GM21360 (cell line): ENCODE data around the gene LILRA2.
"Not testable (repeated sequence)": the region's sequence is repeated elsewhere in the genome, so short reads cannot be mapped to it uniquely, and the experiment has no call there.

ENCODE experiments used
- ATAC-seq: cut with Tn5 transposase; IDR thresholded peaks from one replicate; pipeline ENCODE4 v1.9.1; 2021; ENCODE audit warnings: mild to moderate bottlenecking, moderate library complexity; ENCODE audit not compliant: unreplicated experiment

Gene LILRA2

GRCh38 chr19:54570316-54570715, 3.3 kb upstream of the LILRA2 start:
- ATAC-seq: no peak

- ATAC-seq: not testable (repeated sequence)
Measured at GRCh38 chr19:54571715-54572615, 1.6 kb upstream of the LILRA2 start.

- no peak for ATAC-seq
Measured at GRCh38 chr19:54572696-54573311, 786 bp upstream of the LILRA2 start.

GRCh38 chr19:54574051-54574450, 461 bp downstream of the LILRA2 start:
- ATAC-seq: no peak

- ATAC-seq: no peak
Measured at GRCh38 chr19:54574527-54575056, 1.0 kb downstream of the LILRA2 start.

GRCh38 chr19:54575205-54575604, 1.6 kb downstream of the LILRA2 start:
- ATAC-seq: not testable (repeated sequence)

- no peak for ATAC-seq
Measured at GRCh38 chr19:54576411-54576976, 2.9 kb downstream of the LILRA2 start.

- no peak for ATAC-seq
Measured at GRCh38 chr19:54577334-54577733, 3.7 kb downstream of the LILRA2 start.

GRCh38 chr19:54578268-54578667, 4.7 kb downstream of the LILRA2 start:
- not testable (repeated sequence) for ATAC-seq

- ATAC-seq: no peak
Measured at GRCh38 chr19:54586397-54586796, 12.8 kb downstream of the LILRA2 start.

GRCh38 chr19:54587026-54587425, 13.4 kb downstream of the LILRA2 start:
- ATAC-seq: no peak

GRCh38 chr19:54593445-54593844, 19.9 kb downstream of the LILRA2 start, which contains the start of gene LILRA1:
LILRA1 (plus strand) TSS chr19:54593632; CDS start chr19:54594245, 613 bp downstream.
- not testable (repeated sequence) for ATAC-seq

- not testable (repeated sequence) for ATAC-seq
Measured at GRCh38 chr19:54593931-54594626, 20.5 kb downstream of the LILRA2 start.

GRCh38 chr19:54594737-54595136, 21.1 kb downstream of the LILRA2 start:
- ATAC-seq: no peak

GRCh38 chr19:54595680-54596436, 22.3 kb downstream of the LILRA2 start:
- not testable (repeated sequence) for ATAC-seq

- ATAC-seq: no peak
Measured at GRCh38 chr19:54600212-54600611, 26.6 kb downstream of the LILRA2 start.

GRCh38 chr19:54606230-54606629, 32.6 kb downstream of the LILRA2 start:
- ATAC-seq: no peak

GRCh38 chr19:54606891-54607784, 33.5 kb downstream of the LILRA2 start:
- no peak for ATAC-seq

- ATAC-seq: no peak
Measured at GRCh38 chr19:54607785-54608150, 34.2 kb downstream of the LILRA2 start.
